RPMI7951 (cell line): ENCODE measurements around the gene QSER1. TPM values are rescaled to one million over a fixed set of nuclear protein-coding genes. Genes with fewer than 3 reads are reported as not detected.

ENCODE experiments used
- total RNA-seq: library from RNA; depleted of rRNA; stranded (reverse); fragments of >200 nt; shearing (Covaris generic); gene quantifications from 2 replicates; pipeline ENCODE4 v1.2.3, GENCODE V29; 2014; rRNA removed

The QSER1 gene
- total RNA-seq, 1 experiment from 2014 or later = 21.4 TPM

Other genes with a start within 250 kb of the QSER1 start
- 0.10 TPM in 1 of 2 replicates, not detected in the other for gene CCDC73, start 98.1 kb upstream of the QSER1 start, total RNA-seq
- gene PRRG4, start 62.9 kb upstream of the QSER1 start, total RNA-seq = 0.24 and 0.49 TPM in 2 replicates
- 14.7 TPM in 2 replicates for gene DEPDC7, start 123.1 kb downstream of the QSER1 start, total RNA-seq
- 12.4 and 18.5 TPM in 2 replicates for gene TCP11L1, start 146.8 kb downstream of the QSER1 start, total RNA-seq